AG04450 (cell line): ENCODE measurements around the gene GLCCI1. TPM values are rescaled to one million over a fixed set of nuclear protein-coding genes. Genes with fewer than 3 reads are reported as not detected.

Experiments used
- CTCF ChIA-PET: fragments of 300-600, 350-600 bp; formaldehyde crosslinking; extraction: SDS; loops from one replicate; lab custom pipeline; 2022; ENCODE audit warnings: antibody characterized with exemption, inconsistent platforms; lab: Charles Lee
- POLR2A ChIA-PET: fragments of 350-600 bp; formaldehyde crosslinking; extraction: SDS; loops from one replicate; lab custom pipeline; 2021; ENCODE audit warnings: antibody characterized with exemption, inconsistent platforms; lab: Yijun Ruan, JAX
- DNase-seq: peaks from one replicate; pipeline ENCODE4 v3.0.0-alpha.2; 2011; ENCODE audit warnings: low read depth, low spot score
- H3K27ac ChIP-seq: one replicate; pipeline ENCODE4 v1.5.1; 2012; ENCODE audit warnings: low read depth, low read length, control low read depth
- H3K27me3 ChIP-seq: one replicate; pipeline ENCODE4 v1.6.0; 2012; ENCODE audit warnings: low read length; ENCODE audit not compliant: control insufficient read depth, insufficient read depth
- H3K4me3 ChIP-seq: 2 replicates; pipeline ENCODE4 v1.5.1; 2011; ENCODE audit warnings: mild to moderate bottlenecking, low read depth, low read length, control low read depth
- H3K9me3 ChIP-seq: 2 replicates; pipeline ENCODE4 v1.5.1; 2012; ENCODE audit warnings: low read length; ENCODE audit not compliant: control insufficient read depth, insufficient read depth
- polyA plus RNA-seq: library from polyadenylated mRNA; depleted of rRNA; stranded (reverse); fragments of >200 nt; gene quantifications from 2 replicates; pipeline ENCODE4 v1.2.3, GENCODE V29; 2011
- TF ChIP-seq, protein P1 (sequence below): IDR thresholded peaks from 2 replicates; pipeline ENCODE4 v1.5.1; 2011; ENCODE audit warnings: low read depth, low read length, control low read depth, inconsistent platforms

GLCCI1 gene
- polyA plus RNA-seq, 1 experiment = 13.5 TPM

GRCh38 chr7:8051373-8051772 is 82.8 kb downstream of the GLCCI1 start:
- Histone ChIP-seq H3K27ac (no peak overlapping the region), H3K9me3 (no peaks in the 10 kb centered on the region), H3K4me3 (no peak overlapping the region), H3K27me3 (no peaks in the 10 kb centered on the region)
- TF ChIP-seq, protein P1, sequence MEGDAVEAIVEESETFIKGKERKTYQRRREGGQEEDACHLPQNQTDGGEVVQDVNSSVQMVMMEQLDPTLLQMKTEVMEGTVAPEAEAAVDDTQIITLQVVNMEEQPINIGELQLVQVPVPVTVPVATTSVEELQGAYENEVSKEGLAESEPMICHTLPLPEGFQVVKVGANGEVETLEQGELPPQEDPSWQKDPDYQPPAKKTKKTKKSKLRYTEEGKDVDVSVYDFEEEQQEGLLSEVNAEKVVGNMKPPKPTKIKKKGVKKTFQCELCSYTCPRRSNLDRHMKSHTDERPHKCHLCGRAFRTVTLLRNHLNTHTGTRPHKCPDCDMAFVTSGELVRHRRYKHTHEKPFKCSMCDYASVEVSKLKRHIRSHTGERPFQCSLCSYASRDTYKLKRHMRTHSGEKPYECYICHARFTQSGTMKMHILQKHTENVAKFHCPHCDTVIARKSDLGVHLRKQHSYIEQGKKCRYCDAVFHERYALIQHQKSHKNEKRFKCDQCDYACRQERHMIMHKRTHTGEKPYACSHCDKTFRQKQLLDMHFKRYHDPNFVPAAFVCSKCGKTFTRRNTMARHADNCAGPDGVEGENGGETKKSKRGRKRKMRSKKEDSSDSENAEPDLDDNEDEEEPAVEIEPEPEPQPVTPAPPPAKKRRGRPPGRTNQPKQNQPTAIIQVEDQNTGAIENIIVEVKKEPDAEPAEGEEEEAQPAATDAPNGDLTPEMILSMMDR = no peak
- CTCF ChIA-PET = interaction anchor here (1.6 kb wide), 1 partner anchor 16 kb away, joined by 9 read pairs; no protein-coding TSS in a partner anchor
- DNase-seq = no peak
- POLR2A ChIA-PET = no interaction called here

DNA sequence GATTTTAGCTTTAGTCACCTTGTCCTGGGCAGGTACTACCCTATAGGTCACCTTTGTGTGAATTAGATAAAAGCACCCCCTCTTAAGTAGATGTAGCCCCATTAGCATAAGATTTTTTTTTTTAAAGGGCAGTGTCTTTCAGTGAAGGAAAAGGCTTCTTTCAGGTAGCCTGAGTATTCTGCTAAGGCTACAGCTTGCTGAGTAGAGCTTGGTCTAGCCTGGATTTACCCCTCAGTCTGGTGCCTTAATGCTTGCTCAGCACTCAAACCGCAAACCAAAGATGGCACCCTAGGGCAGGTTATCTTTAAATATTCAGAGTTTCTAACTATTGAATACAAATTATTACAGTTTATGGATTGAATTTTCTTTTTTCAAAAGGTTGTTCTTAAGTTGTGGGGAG is 83.4 kb downstream of the GLCCI1 start:
- no peak overlapping the region for H3K27ac ChIP-seq
- CTCF ChIA-PET = interaction anchor here (1.6 kb wide), 1 partner anchor 17 kb away, joined by 9 read pairs; no protein-coding TSS in a partner anchor
- TF ChIP-seq, protein P1 = no peak
- POLR2A ChIA-PET = no interaction called here
- H3K27me3 ChIP-seq = no peaks in the 10 kb centered on the region
- H3K9me3 ChIP-seq = no peaks in the 10 kb centered on the region
- H3K4me3 ChIP-seq = no peak overlapping the region
- DNase-seq = no peak

GRCh38 chr7:8052824-8053223 is 84.2 kb downstream of the GLCCI1 start:
- CTCF ChIA-PET = no interaction called here
- TF ChIP-seq, protein P1 = no peak
- no peak for DNase-seq
- Histone ChIP-seq H3K4me3 (no peak overlapping the region), H3K27ac (no peak overlapping the region), H3K9me3 (no peaks in the 10 kb centered on the region), H3K27me3 (no peaks in the 10 kb centered on the region)
- POLR2A ChIA-PET = interaction anchor here (0.6 kb wide), 1 partner anchor 304 kb away, joined by 5 read pairs; no protein-coding TSS in a partner anchor

- no peak for DNase-seq
- Histone ChIP-seq H3K27ac (no peak overlapping the region), H3K4me3 (no peak overlapping the region), H3K9me3 (no peaks in the 10 kb centered on the region), H3K27me3 (no peaks in the 10 kb centered on the region)
- ChIA-PET POLR2A (no interaction called here), CTCF (no interaction called here)
- TF ChIP-seq, protein P1 = no peak
Measured at GRCh38 chr7:8056439-8056838, 87.8 kb downstream of the GLCCI1 start.

- H3K9me3 ChIP-seq = no peaks in the 10 kb centered on the region
- no peak for DNase-seq
- H3K4me3 ChIP-seq = no peak overlapping the region
- H3K27ac ChIP-seq = no peak overlapping the region
- TF ChIP-seq, protein P1 = no peak
- POLR2A ChIA-PET = no interaction called here
- CTCF ChIA-PET = no interaction called here
- H3K27me3 ChIP-seq = no peaks in the 10 kb centered on the region
Measured at GRCh38 chr7:8057566-8057965, 89.0 kb downstream of the GLCCI1 start.
